CD4-positive, alpha-beta memory T cell (primary cell): ENCODE data around the gene MAP3K19. TPM values are rescaled to one million over a fixed set of nuclear protein-coding genes. Genes with fewer than 3 reads are reported as not detected.
"Not testable (repeated sequence)": the region's sequence is repeated elsewhere in the genome, so short reads cannot be mapped to it uniquely, and the experiment has no call there.

ENCODE experiments used
- CTCF ChIA-PET: fragments of 350-600 bp; sonication (Branson Sonifier 250); formaldehyde crosslinking; loops from one replicate; lab custom pipeline; 2021; ENCODE audit warnings: inconsistent platforms; ENCODE audit not compliant: partially characterized antibody; lab: Charles Lee
- POLR2A ChIA-PET: fragments of 350-600 bp; sonication (Branson Sonifier 250); formaldehyde crosslinking; loops from one replicate; lab custom pipeline; 2021; ENCODE audit not compliant: partially characterized antibody; lab: Charles Lee
- DNase-seq, 5 donors: peaks; one replicate each; pipeline versions ENCODE4 v3.0.0 to v3.0.0-alpha.2; 2020 to 2022; ENCODE audit warnings: mixed read lengths in 1 of 5
- H3K27ac ChIP-seq: one replicate; pipeline ENCODE4 v1.7.0; 2013; ENCODE audit warnings: low read depth, low read length
- H3K27me3 ChIP-seq: 2 replicates; pipeline ENCODE4 v1.7.0; 2013; ENCODE audit warnings: mild to moderate bottlenecking, low read length, moderate library complexity; ENCODE audit not compliant: insufficient read depth
- H3K36me3 ChIP-seq: 2 replicates; pipeline ENCODE4 v1.7.0; 2013; ENCODE audit warnings: mild to moderate bottlenecking, low read length, moderate library complexity; ENCODE audit not compliant: insufficient read depth
- H3K4me1 ChIP-seq: 2 replicates; pipeline ENCODE4 v1.7.0; 2013; ENCODE audit warnings: mild to moderate bottlenecking, low read length, moderate library complexity; ENCODE audit not compliant: insufficient read depth
- H3K4me3 ChIP-seq, 2 donors: one replicate each; pipeline ENCODE4 v1.7.0; 2013; ENCODE audit warnings: low read length in 2 of 2, mild to moderate bottlenecking in 1 of 2
- H3K9me3 ChIP-seq, 2 donors: one replicate each; pipeline ENCODE4 v1.7.0; 2013; ENCODE audit warnings: low read length in 2 of 2, control low read depth in 1 of 2; ENCODE audit not compliant: control insufficient read depth in 1 of 2
- H3K27ac Mint-ChIP-seq, 7 donors: one replicate each; pipeline ENCODE4 v1.8.0; 2020 to 2021; ENCODE audit warnings: mixed read lengths in 7 of 7, mild to moderate bottlenecking in 6 of 7, inconsistent platforms in 3 of 7, moderate library complexity in 3 of 7
- H3K27me3 Mint-ChIP-seq, 2 donors: one replicate each; pipeline ENCODE4 v1.8.0; 2020 to 2021; ENCODE audit warnings: mixed read lengths in 2 of 2
- H3K36me3 Mint-ChIP-seq, 2 donors: one replicate each; pipeline ENCODE4 v1.8.0; 2020 to 2021; ENCODE audit warnings: mixed read lengths in 2 of 2, inconsistent platforms in 1 of 2, mild to moderate bottlenecking in 1 of 2
- H3K4me1 Mint-ChIP-seq, 4 donors: one replicate each; pipeline ENCODE4 v1.8.0; 2020 to 2021; ENCODE audit warnings: mixed read lengths in 4 of 4, mild to moderate bottlenecking in 1 of 4
- H3K4me3 Mint-ChIP-seq, 8 donors: one replicate each; pipeline ENCODE4 v1.8.0; 2020 to 2021; ENCODE audit warnings: mixed read lengths in 8 of 8, mild to moderate bottlenecking in 7 of 8, moderate library complexity in 6 of 8, inconsistent platforms in 3 of 8
- H3K9me3 Mint-ChIP-seq, 8 donors: one replicate each; pipeline ENCODE4 v1.8.0; 2020 to 2021; ENCODE audit warnings: mixed read lengths in 8 of 8, mild to moderate bottlenecking in 5 of 8, inconsistent platforms in 3 of 8, moderate library complexity in 1 of 8
- intact Hi-C: fragments of 100-400 bp; cut with micrococcal nuclease; formaldehyde crosslinking; loops from one replicate; pipeline ENCODE4 v1.15.1; 2023
- polyA plus RNA-seq, 2 donors: library from polyadenylated mRNA; unstranded; fragments of 300-500 nt; fragmentation: Illumina TruSeq; gene quantifications; one replicate each; pipeline ENCODE4 v1.2.3, GENCODE V29; 2021
- total RNA-seq, 2 experiments: library from RNA; stranded (reverse); gene quantifications; one replicate each; pipeline ENCODE4 v1.2.3, GENCODE V29; 2021

Gene MAP3K19
- total and polyA plus RNA-seq, 4 experiments from 2014 or later = not detected

GRCh38 chr2:134975281-134976009, 71.8 kb downstream of the MAP3K19 start:
- Mint-ChIP-seq H3K36me3 (peaks cover 10 to 17% of the 10 kb centered on the region in 2 donors), H3K27ac (no peak overlapping the region), H3K9me3 (peaks cover 6 to 41% (median 34%) of the 10 kb centered on the region in 8 donors), H3K27me3 (peaks cover 6 to 10% of the 10 kb centered on the region in 2 donors), H3K4me3 (no peak overlapping the region), H3K4me1 (no peaks in the 10 kb centered on the region)
- Histone ChIP-seq H3K4me1 (no peaks in the 10 kb centered on the region), H3K36me3 (no peaks in the 10 kb centered on the region), H3K4me3 (no peak overlapping the region), H3K9me3 (peaks cover 0 to 7% of the 10 kb centered on the region in 2 donors), H3K27me3 (no peaks in the 10 kb centered on the region), H3K27ac (no peak overlapping the region)
- intact Hi-C loops = no loop called here
- POLR2A ChIA-PET = no interaction called here
- CTCF ChIA-PET = no interaction called here
- no peak for DNase-seq

GRCh38 chr2:134973241-134974138, 73.8 kb downstream of the MAP3K19 start:
- Histone ChIP-seq H3K4me3 (no peak overlapping the region), H3K27ac (no peak overlapping the region), H3K4me1 (no peaks in the 10 kb centered on the region), H3K27me3 (no peaks in the 10 kb centered on the region), H3K9me3 (peaks cover 0 to 7% of the 10 kb centered on the region in 2 donors), H3K36me3 (no peaks in the 10 kb centered on the region)
- Mint-ChIP-seq H3K27ac (no peak overlapping the region), H3K4me3 (no peak overlapping the region), H3K27me3 (peaks cover 2 to 5% of the 10 kb centered on the region in 2 donors), H3K9me3 (peaks cover 6 to 52% (median 39%) of the 10 kb centered on the region in 8 donors), H3K4me1 (no peaks in the 10 kb centered on the region), H3K36me3 (peaks cover 12 to 17% of the 10 kb centered on the region in 2 donors)
- no peak for DNase-seq
- ChIA-PET CTCF (no interaction called here), POLR2A (no interaction called here)
- intact Hi-C loops = no loop called here

- H3K36me3 Mint-ChIP-seq, DNase-seq, H3K9me3 ChIP-seq, H3K4me3 Mint-ChIP-seq, H3K4me1 Mint-ChIP-seq, H3K4me1 ChIP-seq, H3K4me3 ChIP-seq, CTCF ChIA-PET, intact Hi-C loops, H3K27ac Mint-ChIP-seq, H3K36me3 ChIP-seq, POLR2A ChIA-PET, H3K27me3 ChIP-seq, H3K27ac ChIP-seq, H3K27me3 Mint-ChIP-seq: not testable (repeated sequence)
- H3K9me3 Mint-ChIP-seq = peaks cover 0 to 22% (median 13%) of the 10 kb centered on the region in 8 donors
These were observed 80.1 kb downstream of the MAP3K19 start for GRCh38 chr2:134967166-134967565.

DNA sequence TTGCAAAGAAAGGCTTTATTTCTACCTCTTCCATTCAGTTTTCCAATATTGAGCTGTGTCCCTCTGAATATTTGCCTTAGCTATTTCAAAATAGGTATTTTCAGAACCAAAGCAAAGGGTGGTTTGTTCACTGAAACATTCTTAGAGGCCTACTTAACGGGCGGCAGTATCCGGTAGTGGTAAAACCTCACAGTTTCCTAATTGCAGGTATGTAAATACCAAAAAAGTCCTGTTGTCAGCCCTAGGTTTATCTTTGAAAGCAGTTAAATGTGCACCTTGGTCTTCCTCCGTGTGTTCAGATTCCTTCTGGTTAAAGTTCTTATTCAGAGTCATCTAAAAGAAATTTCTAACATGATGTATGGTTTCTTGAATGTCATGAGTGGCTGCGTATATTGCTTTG, 89.8 kb downstream of the MAP3K19 start:
- peaks cover 32% of the 10 kb centered on the region for H3K36me3 ChIP-seq

GRCh38 chr2:134955744-134956143, 91.5 kb downstream of the MAP3K19 start:
- no peak for DNase-seq
- no peak overlapping the region for H3K4me3 ChIP-seq
- Mint-ChIP-seq H3K36me3 (peaks cover 30 to 66% of the 10 kb centered on the region in 2 donors), H3K4me1 (peaks cover 0 to 8% (median 3%) of the 10 kb centered on the region in 4 donors), H3K9me3 (no peaks in the 10 kb centered on the region), H3K27me3 (no peaks in the 10 kb centered on the region), H3K4me3 (no peak overlapping the region), H3K27ac (no peak overlapping the region)
- H3K27me3 ChIP-seq = no peaks in the 10 kb centered on the region
- H3K4me1 ChIP-seq = no peaks in the 10 kb centered on the region
- CTCF ChIA-PET = interaction anchor here (1.2 kb wide), 1 partner anchor 754 kb away, joined by 6 read pairs; no protein-coding TSS in a partner anchor
- intact Hi-C loops = no loop called here
- peaks cover 32% of the 10 kb centered on the region for H3K36me3 ChIP-seq
- POLR2A ChIA-PET = interaction anchor here (1.4 kb wide), 1 partner anchor 38 kb away, joined by 5 read pairs; no protein-coding TSS in a partner anchor
- no peak overlapping the region for H3K27ac ChIP-seq
- no peaks in the 10 kb centered on the region for H3K9me3 ChIP-seq

More for the DNA sequence above, 89.8 kb downstream of the MAP3K19 start:
- Mint-ChIP-seq H3K36me3 (peaks cover 21 to 52% of the 10 kb centered on the region in 2 donors), H3K4me1 (peaks cover 0 to 8% (median 5%) of the 10 kb centered on the region in 4 donors), H3K27ac (no peak overlapping the region), H3K4me3 (no peak overlapping the region), H3K27me3 (no peaks in the 10 kb centered on the region), H3K9me3 (no peaks in the 10 kb centered on the region)
- Histone ChIP-seq H3K4me1 (no peaks in the 10 kb centered on the region), H3K27me3 (no peaks in the 10 kb centered on the region), H3K9me3 (no peaks in the 10 kb centered on the region), H3K4me3 (no peak overlapping the region), H3K27ac (no peak overlapping the region)
- CTCF ChIA-PET = no interaction called here
- intact Hi-C loops = no loop called here
- POLR2A ChIA-PET = no interaction called here
- DNase-seq = no peak

- intact Hi-C loops = no loop called here
- POLR2A ChIA-PET = no interaction called here
- no peak overlapping the region for H3K4me3 Mint-ChIP-seq
- H3K4me3 ChIP-seq = no peak overlapping the region
- H3K36me3 Mint-ChIP-seq = peaks cover 38 to 75% of the 10 kb centered on the region in 2 donors
- no peak for DNase-seq
- H3K27me3 ChIP-seq = no peaks in the 10 kb centered on the region
- H3K27ac Mint-ChIP-seq = peak overlapping the region in 1 of 7 donors; percentile 22
- CTCF ChIA-PET = no interaction called here
- H3K27ac ChIP-seq = no peak overlapping the region
- no peaks in the 10 kb centered on the region for H3K9me3 ChIP-seq
- H3K36me3 ChIP-seq = peaks cover 40% of the 10 kb centered on the region
- no peaks in the 10 kb centered on the region for H3K9me3 Mint-ChIP-seq
- H3K4me1 Mint-ChIP-seq = peaks cover 5 to 20% (median 6%) of the 10 kb centered on the region in 4 donors
- H3K4me1 ChIP-seq = peaks cover 12% of the 10 kb centered on the region
- no peaks in the 10 kb centered on the region for H3K27me3 Mint-ChIP-seq
These were observed 93.2 kb downstream of the MAP3K19 start for GRCh38 chr2:134954065-134954464.

GRCh38 chr2:134952608-134953007, 94.6 kb downstream of the MAP3K19 start:
- no peak overlapping the region for H3K4me3 Mint-ChIP-seq
- H3K9me3 Mint-ChIP-seq = no peaks in the 10 kb centered on the region
- Histone ChIP-seq H3K27ac (no peak overlapping the region), H3K27me3 (no peaks in the 10 kb centered on the region), H3K4me3 (no peak overlapping the region), H3K4me1 (peaks cover 15% of the 10 kb centered on the region), H3K36me3 (peaks cover 50% of the 10 kb centered on the region), H3K9me3 (no peaks in the 10 kb centered on the region)
- CTCF ChIA-PET = no interaction called here
- DNase-seq = no peak
- no peak overlapping the region for H3K27ac Mint-ChIP-seq
- POLR2A ChIA-PET = no interaction called here
- intact Hi-C loops = no loop called here
- peaks cover 5 to 29% (median 9%) of the 10 kb centered on the region in 4 donors for H3K4me1 Mint-ChIP-seq
- peaks cover 46 to 77% of the 10 kb centered on the region in 2 donors for H3K36me3 Mint-ChIP-seq
- H3K27me3 Mint-ChIP-seq = no peaks in the 10 kb centered on the region
